ENCODE measurements around the gene CSNK1G3.

DNA sequence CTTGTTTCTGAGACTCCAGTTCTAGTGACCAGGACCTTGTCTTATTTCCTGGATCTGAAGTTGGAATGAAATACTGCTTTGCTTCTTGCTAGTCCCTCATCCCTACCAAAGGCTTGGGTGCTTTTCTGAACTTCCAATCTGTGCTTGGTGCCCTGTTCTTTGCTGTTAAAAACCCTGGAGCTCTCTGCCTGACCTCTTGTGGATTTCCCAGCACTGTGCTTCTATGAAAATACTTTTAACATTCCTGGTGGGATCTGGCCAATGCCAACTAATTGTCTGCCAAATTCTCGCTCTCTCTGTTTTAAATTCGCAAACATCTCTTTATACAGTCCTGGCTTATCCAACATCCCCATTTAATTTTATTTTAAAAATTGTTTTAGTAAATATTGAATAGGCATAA is 26.7 kb upstream of the CSNK1G3 start:
- TF ChIP-seq EZH2 (IDR thresholded peaks at IDR 0.05; ENCODE audit: low read length), result no peak
- TF ChIP-seq, protein P1, sequence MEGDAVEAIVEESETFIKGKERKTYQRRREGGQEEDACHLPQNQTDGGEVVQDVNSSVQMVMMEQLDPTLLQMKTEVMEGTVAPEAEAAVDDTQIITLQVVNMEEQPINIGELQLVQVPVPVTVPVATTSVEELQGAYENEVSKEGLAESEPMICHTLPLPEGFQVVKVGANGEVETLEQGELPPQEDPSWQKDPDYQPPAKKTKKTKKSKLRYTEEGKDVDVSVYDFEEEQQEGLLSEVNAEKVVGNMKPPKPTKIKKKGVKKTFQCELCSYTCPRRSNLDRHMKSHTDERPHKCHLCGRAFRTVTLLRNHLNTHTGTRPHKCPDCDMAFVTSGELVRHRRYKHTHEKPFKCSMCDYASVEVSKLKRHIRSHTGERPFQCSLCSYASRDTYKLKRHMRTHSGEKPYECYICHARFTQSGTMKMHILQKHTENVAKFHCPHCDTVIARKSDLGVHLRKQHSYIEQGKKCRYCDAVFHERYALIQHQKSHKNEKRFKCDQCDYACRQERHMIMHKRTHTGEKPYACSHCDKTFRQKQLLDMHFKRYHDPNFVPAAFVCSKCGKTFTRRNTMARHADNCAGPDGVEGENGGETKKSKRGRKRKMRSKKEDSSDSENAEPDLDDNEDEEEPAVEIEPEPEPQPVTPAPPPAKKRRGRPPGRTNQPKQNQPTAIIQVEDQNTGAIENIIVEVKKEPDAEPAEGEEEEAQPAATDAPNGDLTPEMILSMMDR (optimal IDR thresholded peaks at IDR 0.05 in 1 of 3, IDR thresholded peaks at IDR 0.05 in 1 of 3, conservative IDR thresholded peaks at IDR 0.05 in 1 of 3; ENCODE audit: extremely low read depth in 1 of 3, insufficient read depth in 2 of 3, low read length in 3 of 3), result no peak

All from keratinocyte (primary cell).